Stomach (tissue), 9 donors: ENCODE data around the gene EID1. TPM values are rescaled to one million over a fixed set of nuclear protein-coding genes. Genes with fewer than 3 reads are reported as not detected.

Source experiments
- DNase-seq, 2 donors: peaks; one replicate each; pipeline versions ENCODE4 v3.0.0 to v3.0.0-alpha.2; 2013 to 2019
- H3K27ac ChIP-seq, 5 donors: fragments of 200-600 bp in 4 of 5; sonication (generic) in 4 of 5; one replicate each; pipeline ENCODE4 v1.5.1; 2013 to 2019; ENCODE audit warnings: mild to moderate bottlenecking in 1 of 5, moderate library complexity in 1 of 5
- H3K27me3 ChIP-seq, 3 donors: fragments of 200-600 bp; sonication (generic); one replicate each; pipeline ENCODE4 v1.5.1; 2017 to 2019; ENCODE audit warnings: mixed run types in 1 of 3
- H3K36me3 ChIP-seq, 4 donors: fragments of 200-600 bp; sonication (generic); 1 replicate in 3 of 4; 2 replicates in 1 of 4; pipeline ENCODE4 v1.5.1; 2016 to 2019
- H3K4me1 ChIP-seq, 4 donors: fragments of 200-600 bp; sonication (generic); one replicate each; pipeline ENCODE4 v1.5.1; 2016 to 2019
- H3K4me3 ChIP-seq, 4 donors: fragments of 200-600 bp; sonication (generic) in 3 of 4; one replicate each; pipeline ENCODE4 v1.5.1; 2016 to 2019; ENCODE audit warnings: mild to moderate bottlenecking in 1 of 4
- H3K9me3 ChIP-seq, 4 donors: fragments of 200-600 bp; sonication (generic); one replicate each; pipeline ENCODE4 v1.5.1; 2016 to 2019
- CTCF ChIP-seq, 7 experiments: fragments of 450-650 bp in 4 of 7; fragments of 200-600 bp in 3 of 7; sonication (generic) in 3 of 7; IDR thresholded peaks; one replicate each; pipeline ENCODE4 v1.5.1; 2016 to 2019; ENCODE audit warnings: antibody characterized with exemption in 7 of 7, control low read depth in 2 of 7, mild to moderate bottlenecking in 1 of 7
- EP300 ChIP-seq: sonication (generic); formaldehyde crosslinking; IDR thresholded peaks from one replicate; pipeline ENCODE4 v1.6.1; 2017; ENCODE audit warnings: antibody characterized with exemption
- POLR2A ChIP-seq, 4 donors: fragments of 450-650 bp; IDR thresholded peaks; one replicate each; pipeline ENCODE4 v1.6.1; 2016; ENCODE audit warnings: antibody characterized with exemption in 4 of 4, control low read depth in 2 of 4, mild to moderate bottlenecking in 1 of 4, moderate library complexity in 1 of 4
- POLR2AphosphoS5 ChIP-seq, 3 donors: sonication (generic); formaldehyde crosslinking; IDR thresholded peaks; one replicate each; pipeline ENCODE4 v1.6.1; 2016; ENCODE audit warnings: antibody characterized with exemption in 3 of 3
- WGBS, 5 donors: extraction: QIAGEN DNeasy Blood & Tissue Kit in 3 of 5; methylation state at CpG; one replicate each; pipeline versions ENCODE4 v1.1.5 to v1.1.7; 2013 to 2018; 5-methylcytosine and 5-hydroxymethylcytosine counted together
- intact Hi-C: fragments of 100-400 bp; cut with DNase I; formaldehyde crosslinking; loops from one replicate; pipeline ENCODE4 v1.15.1; 2023; ENCODE audit warnings: low total_unique reads
- polyA plus RNA-seq, 3 donors: library from polyadenylated mRNA; stranded (reverse); fragments of 200-250 nt; gene quantifications; one replicate each; pipeline ENCODE4 v1.2.3, GENCODE V29; 2013
- total RNA-seq, 5 donors: library from RNA; depleted of rRNA; stranded (reverse); fragments of >200 nt; gene quantifications; one replicate each; pipeline versions ENCODE4 v1.1.0 to v1.2.3, GENCODE V29; 2014 to 2016
- donor health status: healthy with polysubstance abuse.
- donor health status: Bipolar disorder and iron deficiency.
- donor health status: healthy.

The EID1 gene
- total and polyA plus RNA-seq, 8 donors: 63.6 to 455 (median 114) TPM

- Histone ChIP-seq H3K27me3 (peaks cover 0 to 10% (median 0%) of the 10 kb centered on the region in 3 donors), H3K27ac (no peak overlapping the region), H3K4me3 (no peak overlapping the region), H3K9me3 (no peaks in the 10 kb centered on the region), H3K36me3 (no peaks in the 10 kb centered on the region), H3K4me1 (no peaks in the 10 kb centered on the region)
- intact Hi-C loops: no loop called here
- 54 to 60% (median 55%) methylated on average over 6 of the region's 6 CpGs for WGBS, 5 donors
- TF ChIP-seq EP300 (no peak), POLR2A (IDR thresholded peaks at IDR 0.05) (no peak), POLR2AphosphoS5 (IDR thresholded peaks at IDR 0.05) (no peak), CTCF (IDR thresholded peaks at IDR 0.05) (no peak)
- DNase-seq: no peak
Measured at GRCh38 chr15:48891232-48891765, 13.4 kb downstream of the EID1 start.

- intact Hi-C loops: no loop called here
- Histone ChIP-seq H3K36me3 (no peaks in the 10 kb centered on the region), H3K4me3 (no peak overlapping the region), H3K4me1 (peaks cover 0 to 20% (median 8%) of the 10 kb centered on the region in 4 donors), H3K9me3 (no peaks in the 10 kb centered on the region), H3K27me3 (peaks cover 0 to 10% (median 0%) of the 10 kb centered on the region in 3 donors), H3K27ac (no peak overlapping the region)
- no peak for TF ChIP-seq CTCF (IDR thresholded peaks at IDR 0.05)
- TF ChIP-seq POLR2AphosphoS5 (IDR thresholded peaks at IDR 0.05): no peak
- TF ChIP-seq POLR2A (IDR thresholded peaks at IDR 0.05): no peak
- TF ChIP-seq EP300: no peak
- no peak for DNase-seq
- 77 to 81% (median 80%) methylated on average over 3 of the region's 3 CpGs for WGBS, 5 donors
Measured at GRCh38 chr15:48893311-48893710, 15.4 kb downstream of the EID1 start.

GRCh38 chr15:48896869-48897814, 19.2 kb downstream of the EID1 start:
- Histone ChIP-seq H3K27ac (peak overlapping the region in 3 of 5 donors; percentile 15 to 66 (median 48)), H3K36me3 (no peaks in the 10 kb centered on the region), H3K9me3 (no peaks in the 10 kb centered on the region), H3K27me3 (peaks cover 0 to 10% (median 0%) of the 10 kb centered on the region in 3 donors), H3K4me3 (peak overlapping the region in 3 of 4 donors; percentile 6 to 20 (median 18)), H3K4me1 (peaks cover 0 to 20% (median 8%) of the 10 kb centered on the region in 4 donors)
- 20 to 37% (median 25%) methylated on average over 13 of the region's 13 CpGs for whole genome bisulfite sequencing, 5 donors
- intact Hi-C loops: no loop called here
- peak in 1 of 2 donors; percentile 77 for DNase-seq
- TF ChIP-seq POLR2A (IDR thresholded peaks at IDR 0.05): no peak

GRCh38 chr15:48898032-48898431, 20.1 kb downstream of the EID1 start:
- Histone ChIP-seq H3K27me3 (peaks cover 0 to 10% (median 0%) of the 10 kb centered on the region in 3 donors), H3K4me1 (peaks cover 0 to 20% (median 8%) of the 10 kb centered on the region in 4 donors), H3K27ac (peak overlapping the region in 3 of 5 donors; percentile 15 to 66 (median 48)), H3K4me3 (peak overlapping the region in 1 of 4 donors; percentile 2), H3K9me3 (no peaks in the 10 kb centered on the region), H3K36me3 (no peaks in the 10 kb centered on the region)
- intact Hi-C loops: no loop called here
- no peak for DNase-seq
- WGBS, 5 donors: 19 to 38% (median 32%) methylated on average over 4 of the region's 4 CpGs
- TF ChIP-seq CTCF (IDR thresholded peaks at IDR 0.05) (no peak), POLR2AphosphoS5 (IDR thresholded peaks at IDR 0.05) (no peak), EP300 (no peak), POLR2A (IDR thresholded peaks at IDR 0.05) (no peak)
